H9 (cell line): ENCODE results near the gene TBC1D12. TPM values are rescaled to one million over a fixed set of nuclear protein-coding genes. Genes with fewer than 3 reads are reported as not detected.

Experiments
- DNase-seq: peaks from one replicate; pipeline ENCODE4 v3.0.0-alpha.2; 2017
- H2AFZ ChIP-seq: one replicate; pipeline ENCODE4 v1.6.1; 2013; ENCODE audit warnings: mild to moderate bottlenecking, low read length, control low read depth, moderate library complexity
- H2AK5ac ChIP-seq: 2 replicates; pipeline ENCODE4 v1.6.1; 2013; ENCODE audit warnings: low read length, control low read depth, mixed read lengths; ENCODE audit not compliant: insufficient read length
- H2BK120ac ChIP-seq: one replicate; pipeline ENCODE4 v1.6.1; 2013; ENCODE audit warnings: low read depth, mild to moderate bottlenecking, low read length, control low read depth, inconsistent platforms; ENCODE audit not compliant: poor library complexity, severe bottlenecking
- H2BK12ac ChIP-seq: 2 replicates; pipeline ENCODE4 v1.6.1; 2013; ENCODE audit warnings: low read length, control low read depth, mixed read lengths, low read depth; ENCODE audit not compliant: insufficient read length
- H2BK15ac ChIP-seq: 2 replicates; pipeline ENCODE4 v1.6.1; 2013; ENCODE audit warnings: low read depth, low read length, control low read depth
- H2BK20ac ChIP-seq: one replicate; pipeline ENCODE4 v1.6.1; 2013; ENCODE audit warnings: low read depth, mild to moderate bottlenecking, low read length, control low read depth, inconsistent platforms; ENCODE audit not compliant: poor library complexity, severe bottlenecking
- H2BK5ac ChIP-seq: 2 replicates; pipeline ENCODE4 v1.6.1; 2013; ENCODE audit warnings: low read length, control low read depth, mixed read lengths; ENCODE audit not compliant: insufficient read length
- H3K14ac ChIP-seq: 2 replicates; pipeline ENCODE4 v1.6.1; 2013; ENCODE audit warnings: low read length, control low read depth; ENCODE audit not compliant: insufficient read depth
- H3K18ac ChIP-seq: 2 replicates; pipeline ENCODE4 v1.6.1; 2013; ENCODE audit warnings: low read depth, mild to moderate bottlenecking, mixed read lengths, low read length, control low read depth; ENCODE audit not compliant: insufficient read length
- H3K23ac ChIP-seq: 2 replicates; pipeline ENCODE4 v1.6.1; 2013; ENCODE audit warnings: low read length, control low read depth, mixed read lengths, low read depth; ENCODE audit not compliant: insufficient read length
- H3K23me2 ChIP-seq: 2 replicates; pipeline ENCODE4 v1.6.1; 2013; ENCODE audit warnings: low read depth, mild to moderate bottlenecking, mixed read lengths, low read length, control low read depth; ENCODE audit not compliant: insufficient read length, poor library complexity, severe bottlenecking
- H3K27ac ChIP-seq: 2 replicates; pipeline ENCODE4 v1.5.1; 2013; ENCODE audit warnings: low read length, control low read depth, mixed read lengths, low read depth; ENCODE audit not compliant: insufficient read length
- H3K27me3 ChIP-seq: 2 replicates; pipeline ENCODE4 v1.6.1; 2013; ENCODE audit warnings: low read length, control low read depth, inconsistent platforms; ENCODE audit not compliant: insufficient read depth
- H3K4ac ChIP-seq: 2 replicates; pipeline ENCODE4 v1.6.1; 2013; ENCODE audit warnings: low read depth, mild to moderate bottlenecking, control low read depth, inconsistent platforms, low read length, moderate library complexity
- H3K4me1 ChIP-seq: 2 replicates; pipeline ENCODE4 v1.6.1; 2013; ENCODE audit warnings: low read length, control low read depth, inconsistent platforms; ENCODE audit not compliant: insufficient read depth
- H3K4me2 ChIP-seq: 2 replicates; pipeline ENCODE4 v1.6.1; 2013; ENCODE audit warnings: low read length, control low read depth, mixed read lengths; ENCODE audit not compliant: insufficient read length, insufficient read depth
- H3K56ac ChIP-seq: 2 replicates; pipeline ENCODE4 v1.6.1; 2013; ENCODE audit warnings: low read depth, mild to moderate bottlenecking, mixed read lengths, low read length, control low read depth; ENCODE audit not compliant: insufficient read length
- H3K79me1 ChIP-seq: 2 replicates; pipeline ENCODE4 v1.6.1; 2013; ENCODE audit warnings: low read depth, mild to moderate bottlenecking, moderate library complexity, low read length, control low read depth, inconsistent platforms; ENCODE audit not compliant: insufficient read depth, poor library complexity, severe bottlenecking
- H3K79me2 ChIP-seq: 2 replicates; pipeline ENCODE4 v1.6.1; 2013; ENCODE audit warnings: low read length, control low read depth, inconsistent platforms; ENCODE audit not compliant: insufficient read depth
- H3K9ac ChIP-seq: 2 replicates; pipeline ENCODE4 v1.6.1; 2013; ENCODE audit warnings: low read length, control low read depth, mixed read lengths; ENCODE audit not compliant: insufficient read length; ENCODE audit errors: extremely low read depth
- H3K9me3 ChIP-seq: one replicate; pipeline ENCODE4 v1.6.1; 2013; ENCODE audit warnings: low read depth, low read length, inconsistent platforms; ENCODE audit not compliant: control insufficient read depth
- H3T11ph ChIP-seq: one replicate; pipeline ENCODE4 v1.6.1; 2013; ENCODE audit warnings: mild to moderate bottlenecking, low read length, control low read depth, inconsistent platforms
- H4K20me1 ChIP-seq: one replicate; pipeline ENCODE4 v1.6.1; 2013; ENCODE audit not compliant: control insufficient read depth, insufficient read length, insufficient read depth
- H4K5ac ChIP-seq: 2 replicates; pipeline ENCODE4 v1.6.1; 2013; ENCODE audit warnings: low read depth, mild to moderate bottlenecking, mixed read lengths, low read length, control low read depth; ENCODE audit not compliant: insufficient read length
- H4K8ac ChIP-seq: replicated peaks from 2 replicates; pipeline ENCODE4 v1.6.1; 2013; ENCODE audit warnings: low read length, control low read depth, mixed read lengths, low read depth; ENCODE audit not compliant: insufficient read length
- H4K91ac ChIP-seq: 2 replicates; pipeline ENCODE4 v1.6.1; 2013; ENCODE audit warnings: low read depth, mild to moderate bottlenecking, moderate library complexity, mixed read lengths, low read length, control low read depth; ENCODE audit not compliant: insufficient read length
- H3K27ac Mint-ChIP-seq, 3 experiments: 2 replicates in 2 of 3; 3 replicates in 1 of 3; pipeline ENCODE4 v1.8.0; 2020 to 2021; ENCODE audit warnings: mixed read lengths in 3 of 3, mild to moderate bottlenecking in 1 of 3, moderate library complexity in 1 of 3
- H3K27me3 Mint-ChIP-seq: 2 replicates; pipeline ENCODE4 v1.8.0; 2021; ENCODE audit warnings: low read depth, mild to moderate bottlenecking, moderate library complexity, mixed read lengths
- H3K36me3 Mint-ChIP-seq, 3 experiments: 2 replicates in 2 of 3; 3 replicates in 1 of 3; pipeline ENCODE4 v1.8.0; 2020 to 2021; ENCODE audit warnings: low read depth in 3 of 3, mixed read lengths in 3 of 3; ENCODE audit not compliant: insufficient read depth in 1 of 3
- H3K4me1 Mint-ChIP-seq, 2 experiments: 2 replicates each; pipeline ENCODE4 v1.8.0; 2020; ENCODE audit warnings: mixed read lengths in 2 of 2
- H3K4me3 Mint-ChIP-seq, 2 experiments: 2 replicates in 1 of 2; 3 replicates in 1 of 2; pipeline ENCODE4 v1.8.0; 2020 to 2021; ENCODE audit warnings: mild to moderate bottlenecking in 2 of 2, mixed read lengths in 2 of 2, moderate library complexity in 1 of 2
- H3K9me3 Mint-ChIP-seq, 2 experiments: 2 replicates in 1 of 2; 3 replicates in 1 of 2; pipeline ENCODE4 v1.8.0; 2020; ENCODE audit warnings: mild to moderate bottlenecking in 2 of 2, mixed read lengths in 2 of 2, moderate library complexity in 1 of 2
- CTCF ChIP-seq: fragments of 200-600 bp; sonication (generic); conservative IDR thresholded peaks from 3 replicates; pipeline ENCODE4 v1.8.0; 2021; ENCODE audit warnings: antibody characterized with exemption, mild to moderate bottlenecking
- total RNA-seq: library from RNA; stranded (reverse); gene quantifications from 2 replicates; pipeline ENCODE4 v1.2.1, GENCODE V29; 2021

TBC1D12 gene
- total RNA-seq, 1 experiment from 2014 or later = 2.0 TPM

- Histone ChIP-seq H3K79me1 (no peaks in the 10 kb centered on the region), H4K5ac (no peak overlapping the region), H3K4me2 (no peak overlapping the region), H3K23ac (no peak overlapping the region), H2BK20ac (no peak overlapping the region), H3T11ph (no peak overlapping the region), H3K23me2 (no peaks in the 10 kb centered on the region), H2BK12ac (no peak overlapping the region), H3K27me3 (no peaks in the 10 kb centered on the region), H2BK5ac (no peak overlapping the region), H3K18ac (no peak overlapping the region), H3K9ac (no peak overlapping the region), H3K4ac (no peak overlapping the region), H3K56ac (no peak overlapping the region), H3K14ac (no peak overlapping the region), H2BK15ac (no peak overlapping the region), H4K8ac (no peak overlapping the region), H4K91ac (no peak overlapping the region), H3K4me1 (no peaks in the 10 kb centered on the region), H2AK5ac (no peak overlapping the region), H3K27ac (no peak overlapping the region), H3K79me2 (no peaks in the 10 kb centered on the region), H4K20me1 (no peaks in the 10 kb centered on the region), H2BK120ac (no peak overlapping the region), H2AFZ (no peak overlapping the region), H3K9me3 (no peaks in the 10 kb centered on the region)
- H3K4me1 Mint-ChIP-seq = no peaks in the 10 kb centered on the region
- H3K27me3 Mint-ChIP-seq = no peaks in the 10 kb centered on the region
- no peak overlapping the region for H3K27ac Mint-ChIP-seq
- H3K4me3 Mint-ChIP-seq = no peak overlapping the region
- no peak for TF ChIP-seq CTCF
- DNase-seq = no peak
- peaks cover 10 to 14% of the 10 kb centered on the region in 2 experiments for H3K9me3 Mint-ChIP-seq
- peaks cover 0 to 5% (median 3%) of the 10 kb centered on the region in 3 experiments; a peak in 3 of 7 replicates for H3K36me3 Mint-ChIP-seq
Observed at GRCh38 chr10:94440096-94440495, 37.8 kb downstream of the TBC1D12 start.
